RWPE2 (cell line): ENCODE measurements around the gene CALHM3.

ENCODE experiments used
- ATAC-seq: fragments of 200-7000 bp; cut with Tn5 transposase; 3 replicates; pipeline ENCODE4 v1.9.1; 2021; ENCODE audit warnings: low read depth
- DNase-seq: peaks from one replicate; pipeline ENCODE4 v3.0.0-alpha.2; 2020; ENCODE audit warnings: low spot score
- H3K27ac ChIP-seq: fragments of 450-650 bp; 2 replicates; pipeline ENCODE4 v1.5.1; 2017; ENCODE audit warnings: mild to moderate bottlenecking; ENCODE audit not compliant: poor library complexity, severe bottlenecking
- H3K27me3 ChIP-seq: fragments of 250-450 bp; sonication (Bioruptor Pico); 2 replicates; pipeline ENCODE4 v1.5.1; 2021; ENCODE audit warnings: mild to moderate bottlenecking, moderate library complexity; ENCODE audit not compliant: insufficient read depth, poor library complexity, severe bottlenecking
- H3K36me3 ChIP-seq: fragments of 250-450 bp; sonication (Bioruptor Pico); 2 replicates; pipeline ENCODE4 v1.5.1; 2020; ENCODE audit warnings: low read depth, mild to moderate bottlenecking, moderate library complexity
- H3K4me1 ChIP-seq: fragments of 250-450 bp; sonication (Bioruptor Pico); 2 replicates; pipeline ENCODE4 v1.5.1; 2021; ENCODE audit warnings: mild to moderate bottlenecking, moderate library complexity; ENCODE audit not compliant: insufficient read depth, poor library complexity, severe bottlenecking
- H3K4me3 ChIP-seq: fragments of 250-450 bp; sonication (Bioruptor Pico); 2 replicates; pipeline ENCODE4 v1.5.1; 2021; ENCODE audit warnings: mild to moderate bottlenecking, moderate library complexity; ENCODE audit not compliant: severe bottlenecking
- H3K9me3 ChIP-seq: fragments of 250-450 bp; sonication (Bioruptor Pico); 2 replicates; pipeline ENCODE4 v1.5.1; 2021; ENCODE audit warnings: mild to moderate bottlenecking, moderate library complexity; ENCODE audit not compliant: severe bottlenecking
- TF ChIP-seq, protein P1 (sequence below): fragments of 450-650 bp; IDR thresholded peaks from one replicate; pipeline ENCODE4 v1.5.1; 2017; ENCODE audit warnings: mild to moderate bottlenecking, moderate library complexity; ENCODE audit not compliant: poor library complexity, severe bottlenecking

Gene CALHM3

DNA sequence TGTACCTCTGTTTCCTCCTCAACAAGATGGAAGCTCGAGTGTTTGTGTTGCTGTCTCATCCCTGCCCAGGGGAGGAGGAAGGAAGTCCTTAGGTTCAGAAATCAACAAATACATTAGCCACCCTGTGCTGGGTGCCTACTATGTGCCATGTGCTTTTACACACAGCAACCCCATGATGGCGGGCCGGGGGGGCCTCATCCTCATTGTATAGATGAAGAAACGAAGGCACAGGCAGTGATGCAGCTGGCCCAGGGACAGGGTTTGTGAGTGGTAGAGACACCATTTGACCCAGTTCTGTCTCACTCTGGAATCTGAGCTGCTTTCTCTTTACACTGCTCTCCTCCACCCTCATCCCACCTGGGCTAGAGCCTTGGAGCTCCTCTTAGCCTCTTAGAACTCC is 25.0 kb downstream of the CALHM3 start:
- no peaks in the 10 kb centered on the region for H3K9me3 ChIP-seq
- H3K36me3 ChIP-seq, result no peaks in the 10 kb centered on the region
- DNase-seq (no peak), ATAC-seq (no peak)
- H3K4me1 ChIP-seq, result peaks cover 6% of the 10 kb centered on the region
- no peaks in the 10 kb centered on the region for H3K27me3 ChIP-seq
- H3K27ac ChIP-seq, result no peak overlapping the region
- H3K4me3 ChIP-seq, result no peak overlapping the region
- TF ChIP-seq, protein P1, sequence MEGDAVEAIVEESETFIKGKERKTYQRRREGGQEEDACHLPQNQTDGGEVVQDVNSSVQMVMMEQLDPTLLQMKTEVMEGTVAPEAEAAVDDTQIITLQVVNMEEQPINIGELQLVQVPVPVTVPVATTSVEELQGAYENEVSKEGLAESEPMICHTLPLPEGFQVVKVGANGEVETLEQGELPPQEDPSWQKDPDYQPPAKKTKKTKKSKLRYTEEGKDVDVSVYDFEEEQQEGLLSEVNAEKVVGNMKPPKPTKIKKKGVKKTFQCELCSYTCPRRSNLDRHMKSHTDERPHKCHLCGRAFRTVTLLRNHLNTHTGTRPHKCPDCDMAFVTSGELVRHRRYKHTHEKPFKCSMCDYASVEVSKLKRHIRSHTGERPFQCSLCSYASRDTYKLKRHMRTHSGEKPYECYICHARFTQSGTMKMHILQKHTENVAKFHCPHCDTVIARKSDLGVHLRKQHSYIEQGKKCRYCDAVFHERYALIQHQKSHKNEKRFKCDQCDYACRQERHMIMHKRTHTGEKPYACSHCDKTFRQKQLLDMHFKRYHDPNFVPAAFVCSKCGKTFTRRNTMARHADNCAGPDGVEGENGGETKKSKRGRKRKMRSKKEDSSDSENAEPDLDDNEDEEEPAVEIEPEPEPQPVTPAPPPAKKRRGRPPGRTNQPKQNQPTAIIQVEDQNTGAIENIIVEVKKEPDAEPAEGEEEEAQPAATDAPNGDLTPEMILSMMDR, result no peak

DNA sequence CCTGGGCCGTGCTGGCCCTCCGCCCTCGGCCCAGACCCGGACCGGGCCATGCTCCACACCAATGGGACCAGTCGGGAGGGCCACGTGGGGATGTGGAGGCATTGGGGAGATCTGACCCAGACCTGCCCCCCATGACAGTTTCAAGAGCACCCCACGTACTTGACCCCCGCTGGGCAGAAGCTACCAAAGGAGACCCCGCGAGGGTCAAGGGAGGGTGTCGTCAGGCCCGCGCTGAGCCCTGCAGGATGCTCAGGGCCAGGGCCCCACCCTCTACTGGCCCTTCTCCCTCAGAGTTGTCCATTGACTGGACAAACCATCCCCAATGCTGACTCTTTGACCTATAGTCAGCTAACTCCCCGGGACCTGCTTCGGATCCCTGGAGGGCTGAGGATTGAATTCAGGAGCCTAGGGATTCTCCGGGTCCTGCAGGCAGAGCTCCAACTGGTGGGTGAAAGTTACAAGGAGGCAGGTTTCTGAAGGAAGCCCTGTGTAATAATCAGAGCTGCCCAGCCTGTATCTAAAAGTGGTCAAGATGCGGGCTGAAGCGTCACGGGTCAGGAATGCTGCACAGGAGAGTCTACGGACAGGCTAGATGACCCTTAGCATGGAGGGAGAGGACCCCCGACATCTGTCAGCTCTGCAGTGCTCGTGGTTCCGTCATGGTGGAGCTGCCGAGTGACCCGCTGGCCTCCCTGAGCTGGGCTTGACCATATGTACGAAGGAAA is 26.4 kb downstream of the CALHM3 start:
- ATAC-seq (no peak), DNase-seq (no peak)
- no peaks in the 10 kb centered on the region for H3K36me3 ChIP-seq
- H3K27me3 ChIP-seq, result no peaks in the 10 kb centered on the region
- no peaks in the 10 kb centered on the region for H3K9me3 ChIP-seq
- no peak overlapping the region for H3K27ac ChIP-seq
- TF ChIP-seq, protein P1, result no peak
- H3K4me1 ChIP-seq, result peaks cover 8% of the 10 kb centered on the region
- peak overlapping the region; percentile 26 for H3K4me3 ChIP-seq

- H3K27me3 ChIP-seq, result no peaks in the 10 kb centered on the region
- TF ChIP-seq, protein P1, result no peak
- ATAC-seq, result peak; percentile 53
- peak within 1 kb of the TSS; percentile 37 for H3K27ac ChIP-seq
- no peaks in the 10 kb centered on the region for H3K9me3 ChIP-seq
- peaks cover 8% of the 10 kb centered on the region for H3K4me1 ChIP-seq
- peak within 1 kb of the TSS; percentile 26 for H3K4me3 ChIP-seq
- DNase-seq, result no peak
- no peaks in the 10 kb centered on the region for H3K36me3 ChIP-seq
These were observed 27.1 kb downstream of the CALHM3 start, which contains the start of gene CALHM2 for GRCh38 chr10:103451831-103452505. TSS of gene CALHM2 (minus strand) at chr10:103452370. CDS start at chr10:103449941, 2,429 bp downstream.

- Histone ChIP-seq H3K4me1 (peaks cover 8% of the 10 kb centered on the region), H3K36me3 (peaks cover 4% of the 10 kb centered on the region; the same call in 1 of the 2 replicates), H3K9me3 (no peaks in the 10 kb centered on the region), H3K4me3 (peak overlapping the region; percentile 26), H3K27ac (peak overlapping the region; percentile 37), H3K27me3 (no peaks in the 10 kb centered on the region)
- ATAC-seq, result peak; percentile 31
- DNase-seq, result no peak
- TF ChIP-seq, protein P1, result no peak
These were observed 27.8 kb downstream of the CALHM3 start for GRCh38 chr10:103451091-103451813.
